Endothelial cell of umbilical vein (primary cell): ENCODE results near the gene PGAM5. TPM values are rescaled to one million over a fixed set of nuclear protein-coding genes. Genes with fewer than 3 reads are reported as not detected.

Source experiments
- BruUV-seq: library from RNA; stranded (reverse); fragments of 400-500 nt; replicated peaks from 2 replicates; lab custom pipeline; 2021; lab: Mats Ljungman, UMichigan
- CTCF ChIA-PET: fragments of 300-600, 350-600 bp; sonication (Branson Sonifier 250); formaldehyde crosslinking; loops from one replicate; lab custom pipeline; 2021; ENCODE audit warnings: antibody characterized with exemption, inconsistent platforms; lab: Charles Lee
- POLR2A ChIA-PET: fragments of 300-600, 350-600 bp; sonication (Branson Sonifier 250); formaldehyde crosslinking; loops from one replicate; lab custom pipeline; 2021; ENCODE audit warnings: antibody characterized with exemption, inconsistent platforms; lab: Charles Lee
- DNase-seq: peaks from one replicate; pipeline ENCODE4 v3.0.0-alpha.2; 2011; ENCODE audit warnings: low read depth, low spot score
- FAIRE-seq: peaks from 2 replicates; lab custom pipeline; 2011; peaks lifted over from hg19 to GRCh38; lab: Jason Lieb, UNC
- H2AFZ ChIP-seq: 2 replicates; pipeline ENCODE4 v1.6.0; 2012; ENCODE audit warnings: low read depth, low read length, control low read depth, inconsistent platforms
- H3K27ac ChIP-seq: 2 replicates; pipeline ENCODE4 v1.5.1; 2011; ENCODE audit warnings: low read depth, mild to moderate bottlenecking, control low read depth, low read length, moderate library complexity; ENCODE audit not compliant: insufficient read depth
- H3K27me3 ChIP-seq, 2 experiments: 2 replicates each; pipeline versions ENCODE4 v1.6.0 to v1.6.1; 2011; ENCODE audit warnings: low read length in 2 of 2, mixed read lengths in 1 of 2; ENCODE audit not compliant: control insufficient read depth in 2 of 2, insufficient read depth in 2 of 2
- H3K36me3 ChIP-seq, 2 experiments: 2 replicates in 1 of 2; 3 replicates in 1 of 2; pipeline ENCODE4 v1.5.1; 2011; ENCODE audit warnings: low read length in 2 of 2, mild to moderate bottlenecking in 1 of 2, moderate library complexity in 1 of 2; ENCODE audit not compliant: control insufficient read depth in 2 of 2, insufficient read depth in 2 of 2; ENCODE audit errors: extremely low read depth in 1 of 2
- H3K4me1 ChIP-seq: 3 replicates; pipeline ENCODE4 v1.5.1; 2011; ENCODE audit warnings: mild to moderate bottlenecking, low read length; ENCODE audit not compliant: control insufficient read depth, insufficient read depth; ENCODE audit errors: extremely low read depth
- H3K4me2 ChIP-seq: 2 replicates; pipeline ENCODE4 v1.6.1; 2011; ENCODE audit warnings: low read length, control low read depth, mixed read lengths; ENCODE audit not compliant: insufficient read depth
- H3K4me3 ChIP-seq, 3 experiments: fragments of 200-600 bp in 1 of 3; sonication (generic), shearing (Covaris generic) in 1 of 3; replicated peaks in 1 of 3; 2 replicates each; pipeline ENCODE4 v1.5.1; 2011 to 2016; ENCODE audit warnings: control low read depth in 3 of 3, low read length in 3 of 3, mild to moderate bottlenecking in 2 of 3, inconsistent platforms in 1 of 3, low read depth in 1 of 3, moderate library complexity in 1 of 3; ENCODE audit not compliant: insufficient read depth in 1 of 3
- H3K79me2 ChIP-seq: 2 replicates; pipeline ENCODE4 v1.6.0; 2012; ENCODE audit warnings: low read length, inconsistent platforms; ENCODE audit not compliant: control insufficient read depth, insufficient read depth
- H3K9ac ChIP-seq: replicated peaks from 2 replicates; pipeline ENCODE3; 2011; ENCODE audit warnings: low read length, control low read depth; ENCODE audit not compliant: insufficient read depth; ENCODE audit errors: extremely low read depth
- H3K9me1 ChIP-seq: replicated peaks from 3 replicates; pipeline ENCODE4 v1.6.0; 2011; ENCODE audit warnings: mild to moderate bottlenecking, low read length; ENCODE audit not compliant: control insufficient read depth, insufficient read depth; ENCODE audit errors: extremely low read depth
- H3K9me3 ChIP-seq: replicated peaks from 2 replicates; pipeline ENCODE4 v1.5.1; 2012; ENCODE audit warnings: low read length, inconsistent platforms; ENCODE audit not compliant: control insufficient read depth, insufficient read depth
- H4K20me1 ChIP-seq: replicated peaks from 2 replicates; pipeline ENCODE3; 2011; ENCODE audit warnings: mild to moderate bottlenecking, low read length; ENCODE audit not compliant: control insufficient read depth, insufficient read depth; ENCODE audit errors: extremely low read depth
- CTCF ChIP-seq, 2 donors: IDR thresholded peaks; 1 replicate in 1 of 2; 2 replicates in 1 of 2; pipeline ENCODE4 v1.5.1; 2011; ENCODE audit warnings: low read length in 2 of 2, mild to moderate bottlenecking in 2 of 2, moderate library complexity in 2 of 2, control low read depth in 1 of 2, inconsistent platforms in 1 of 2, low read depth in 1 of 2; ENCODE audit not compliant: insufficient read depth in 1 of 2; ENCODE audit errors: extremely low read depth in 1 of 2
- EZH2 ChIP-seq: IDR thresholded peaks from 2 replicates; pipeline ENCODE4 v1.6.1; 2012; ENCODE audit warnings: borderline replicate concordance, low read depth, mild to moderate bottlenecking, moderate library complexity, low read length, inconsistent platforms; ENCODE audit not compliant: severe bottlenecking
- FOS ChIP-seq: IDR thresholded peaks from 2 replicates; pipeline ENCODE4 v1.6.1; 2011; ENCODE audit warnings: mild to moderate bottlenecking, low read length, moderate library complexity, borderline replicate concordance; ENCODE audit not compliant: insufficient read depth
- GATA2 ChIP-seq: IDR thresholded peaks from 2 replicates; pipeline ENCODE4 v1.7.0; 2011; ENCODE audit warnings: low read depth, mild to moderate bottlenecking, moderate library complexity, mixed read lengths, low read length; ENCODE audit not compliant: insufficient read length, insufficient read depth
- JUN ChIP-seq: IDR thresholded peaks from 2 replicates; pipeline ENCODE4 v1.6.1; 2011; ENCODE audit warnings: borderline replicate concordance, low read depth; ENCODE audit not compliant: insufficient read length, insufficient read depth
- MYC ChIP-seq: IDR thresholded peaks from one replicate; pipeline ENCODE4 v1.6.1; 2011; ENCODE audit warnings: mild to moderate bottlenecking, low read depth, low read length
- POLR2A ChIP-seq: IDR thresholded peaks from 2 replicates; pipeline ENCODE4 v1.6.1; 2012; ENCODE audit warnings: low read depth, mild to moderate bottlenecking, control low read depth, low read length
- POLR2AphosphoS5 ChIP-seq: IDR thresholded peaks from 2 replicates; pipeline ENCODE4 v1.6.1; 2012; ENCODE audit warnings: low read depth, mild to moderate bottlenecking, control low read depth, low read length, moderate library complexity; ENCODE audit not compliant: insufficient read depth
- dilution Hi-C: fragments of 300-500 bp; cut with MboI; formaldehyde crosslinking; loops from one replicate; pipeline ENCODE4 v1.15.0; 2019; ENCODE audit warnings: low sequenced_read_pairs; ENCODE audit not compliant: extremely low pct_ligation_motif_present
- intact Hi-C: fragments of 100-400 bp; cut with micrococcal nuclease; formaldehyde crosslinking; loops from one replicate; pipeline ENCODE4 v1.10.0; 2022
- polyA plus RNA-seq, 4 experiments: library from polyadenylated mRNA; depleted of rRNA in 3 of 4; stranded (reverse) in 3 of 4; unstranded in 1 of 4; fragments of >200 nt; gene quantifications; 2 replicates each; pipeline versions ENCODE4 v1.2.1 to v1.2.3, GENCODE V29; 2011 to 2012; ENCODE audit warnings: missing spikeins in 1 of 4
- total RNA-seq: library from RNA; stranded (reverse); gene quantifications from 2 replicates; pipeline ENCODE4 v1.2.3, GENCODE V29; 2021
- TF ChIP-seq, protein P1 (sequence below): IDR thresholded peaks from 2 replicates; pipeline ENCODE4 v1.6.1; 2011; ENCODE audit not compliant: insufficient read depth, insufficient read length

The PGAM5 gene
- total and polyA plus RNA-seq, 2 donors (not counting 3 experiments of a cell fraction or from before 2014, with no cell fraction given): 23.1 to 52.8 TPM

- ChIA-PET CTCF (interaction anchor here (1.3 kb wide), 1 partner anchor 22 kb away, joined by 4 read pairs; no protein-coding TSS in a partner anchor), POLR2A (no interaction called here)
- FAIRE-seq (no peak), DNase-seq (no peak)
- Histone ChIP-seq H3K36me3 (peaks cover 33 to 62% of the 10 kb centered on the region in 2 experiments), H3K4me3 (no peak overlapping the region), H3K9ac (no peak overlapping the region), H3K4me2 (no peak overlapping the region), H3K27me3 (no peaks in the 10 kb centered on the region), H3K4me1 (no peaks in the 10 kb centered on the region), H3K79me2 (peaks cover 32% of the 10 kb centered on the region), H3K9me3 (no peaks in the 10 kb centered on the region), H3K9me1 (no peaks in the 10 kb centered on the region), H3K27ac (no peak overlapping the region), H4K20me1 (no peaks in the 10 kb centered on the region), H2AFZ (no peak overlapping the region)
- dilution Hi-C loops: no loop called here
- intact Hi-C loops: no loop called here
- no peak for TF ChIP-seq GATA2
- TF ChIP-seq, protein P1, sequence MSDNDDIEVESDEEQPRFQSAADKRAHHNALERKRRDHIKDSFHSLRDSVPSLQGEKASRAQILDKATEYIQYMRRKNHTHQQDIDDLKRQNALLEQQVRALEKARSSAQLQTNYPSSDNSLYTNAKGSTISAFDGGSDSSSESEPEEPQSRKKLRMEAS: no peak
- no peak for TF ChIP-seq POLR2AphosphoS5
- no peak for TF ChIP-seq FOS
- TF ChIP-seq POLR2A: no peak
- no peak for TF ChIP-seq JUN
- TF ChIP-seq MYC: no peak
- no peak for TF ChIP-seq CTCF (IDR thresholded peaks at IDR 0.05; ENCODE audit: extremely low read depth in 1 of 2, insufficient read depth in 1 of 2, low read depth in 1 of 2, low read length in 2 of 2)
- TF ChIP-seq EZH2: no peak
- BruUV-seq: no TSS peak
Measured at GRCh38 chr12:132740313-132740646, 29.6 kb downstream of the PGAM5 start.
